WTC11 (cell line): ENCODE measurements around the gene VWF. TPM values are rescaled to one million over a fixed set of nuclear protein-coding genes. Genes with fewer than 3 reads are reported as not detected.

Experiments
- ATAC-seq: fragments of 200-7000 bp; cut with Tn5 transposase; 2 replicates; pipeline ENCODE4 v1.10.0; 2021; ENCODE audit warnings: mild to moderate bottlenecking, moderate library complexity
- CTCF ChIA-PET: fragments of 300-600 bp; sonication (Branson Sonifier 250); formaldehyde crosslinking; loops from one replicate; lab custom pipeline; 2021; ENCODE audit warnings: antibody characterized with exemption; lab: Charles Lee
- POLR2A ChIA-PET: fragments of 350-600 bp; sonication (Branson Sonifier 250); formaldehyde crosslinking; loops from one replicate; lab custom pipeline; 2021; ENCODE audit warnings: antibody characterized with exemption; lab: Charles Lee
- DNase-seq: peaks from one replicate; pipeline ENCODE4 v3.0.0; 2021; ENCODE audit warnings: low spot score
- H3K27ac Mint-ChIP-seq: 2 replicates; pipeline ENCODE4 v1.8.0; 2021; ENCODE audit warnings: mixed read lengths
- H3K27me3 Mint-ChIP-seq: 2 replicates; pipeline ENCODE4 v1.8.0; 2021; ENCODE audit warnings: low read depth, mild to moderate bottlenecking, moderate library complexity, mixed read lengths
- H3K36me3 Mint-ChIP-seq: 2 replicates; pipeline ENCODE4 v1.8.0; 2021; ENCODE audit warnings: mixed read lengths
- H3K4me1 Mint-ChIP-seq: 2 replicates; pipeline ENCODE4 v1.8.0; 2022; ENCODE audit warnings: mixed read lengths
- H3K4me3 Mint-ChIP-seq: 2 replicates; pipeline ENCODE4 v1.8.0; 2021; ENCODE audit warnings: mild to moderate bottlenecking, moderate library complexity, mixed read lengths
- H3K9me3 Mint-ChIP-seq: 2 replicates; pipeline ENCODE4 v1.8.0; 2021; ENCODE audit warnings: mixed read lengths
- ARID4B ChIP-seq: sonication (generic); formaldehyde crosslinking; IDR thresholded peaks from 2 replicates; pipeline ENCODE4 v1.8.0; 2023; ENCODE audit warnings: missing genetic modification reagents, mild to moderate bottlenecking, borderline replicate concordance
- ATF6 ChIP-seq: sonication (generic); formaldehyde crosslinking; IDR thresholded peaks from 2 replicates; pipeline ENCODE4 v1.8.1; 2023; ENCODE audit warnings: mild to moderate bottlenecking, missing genetic modification reagents
- FOXP4 ChIP-seq: sonication (generic); formaldehyde crosslinking; IDR thresholded peaks from 2 replicates; pipeline ENCODE4 v1.8.0; 2022; ENCODE audit warnings: mild to moderate bottlenecking, missing genetic modification reagents
- GTF2I ChIP-seq: fragments of 250-450 bp; sonication (Bioruptor Pico); conservative IDR thresholded peaks from 2 replicates; pipeline ENCODE4 v1.4.0; 2021; ENCODE audit warnings: mild to moderate bottlenecking
- MYBL2 ChIP-seq: sonication (generic); formaldehyde crosslinking; IDR thresholded peaks from 2 replicates; pipeline ENCODE4 v1.8.1; 2023; ENCODE audit warnings: mild to moderate bottlenecking, moderate library complexity, missing genetic modification reagents
- NR2C2 ChIP-seq: sonication (generic); formaldehyde crosslinking; IDR thresholded peaks from 2 replicates; pipeline ENCODE4 v1.8.0; 2022; ENCODE audit warnings: mild to moderate bottlenecking, missing genetic modification reagents
- SMAD3 ChIP-seq: sonication (generic); formaldehyde crosslinking; IDR thresholded peaks from 2 replicates; pipeline ENCODE4 v1.8.0; 2022; ENCODE audit warnings: missing genetic modification reagents, mild to moderate bottlenecking, borderline replicate concordance
- USF1 ChIP-seq: sonication (generic); formaldehyde crosslinking; IDR thresholded peaks from 2 replicates; pipeline ENCODE4 v1.8.0; 2022; ENCODE audit warnings: mild to moderate bottlenecking, missing genetic modification reagents
- USF2 ChIP-seq: sonication (generic); formaldehyde crosslinking; IDR thresholded peaks from 2 replicates; pipeline ENCODE4 v1.8.1; 2023; ENCODE audit warnings: mild to moderate bottlenecking, missing genetic modification reagents, moderate library complexity
- ZBTB21 ChIP-seq: sonication (generic); formaldehyde crosslinking; IDR thresholded peaks from 2 replicates; pipeline ENCODE4 v1.8.1; 2023; ENCODE audit warnings: mild to moderate bottlenecking, missing genetic modification reagents, borderline replicate concordance
- ZNF281 ChIP-seq: sonication (generic); formaldehyde crosslinking; IDR thresholded peaks from 2 replicates; pipeline ENCODE4 v1.8.0; 2023; ENCODE audit warnings: mild to moderate bottlenecking, missing genetic modification reagents
- ZNF532 ChIP-seq: fragments of 250-450 bp; sonication (Bioruptor Pico); IDR thresholded peaks from 2 replicates; pipeline ENCODE4 v1.9.0; 2021; ENCODE audit warnings: mild to moderate bottlenecking, borderline replicate concordance
- ZSCAN18 ChIP-seq: fragments of 250-450 bp; sonication (Bioruptor Pico); IDR thresholded peaks from 2 replicates; pipeline ENCODE4 v2.1.2; 2022; ENCODE audit warnings: mild to moderate bottlenecking, moderate library complexity
- total RNA-seq: library from RNA; stranded (reverse); gene quantifications from 3 replicates; pipeline ENCODE4 v1.2.3, GENCODE V29; 2021

The VWF gene
- total RNA-seq, 1 experiment from 2014 or later, result 0.48 TPM

- TF ChIP-seq ARID4B (CRISPR knock-in tag) (no peak), ZSCAN18 (CRISPR knock-in tag) (no peak), ZNF281 (CRISPR knock-in tag) (no peak), SMAD3 (CRISPR knock-in tag) (no peak)
- TF ChIP-seq, all 79 proteins: peak for 0
These were observed 201.3 kb downstream of the VWF start (continued) for GRCh38 chr12:5923043-5923605.

- no peaks in the 10 kb centered on the region for H3K9me3 Mint-ChIP-seq
- H3K27me3 Mint-ChIP-seq, result no peaks in the 10 kb centered on the region
- H3K4me1 Mint-ChIP-seq, result peaks cover 13% of the 10 kb centered on the region
- CTCF ChIA-PET, result interaction anchor here (0.6 to 2.6 kb wide), 2 partner anchors 66 to 208 kb away, joined by 3 to 12 read pairs; no protein-coding TSS in a partner anchor
- H3K36me3 Mint-ChIP-seq, result peaks cover 2% of the 10 kb centered on the region; the same call in 1 of the 2 replicates
- DNase-seq (no peak), ATAC-seq (no peak)
- POLR2A ChIA-PET, result interaction anchor here (0.6 kb wide), 1 partner anchor 162 kb away, joined by 3 read pairs; no protein-coding TSS in a partner anchor
- H3K27ac Mint-ChIP-seq, result no peak overlapping the region
- no peak overlapping the region for H3K4me3 Mint-ChIP-seq
- TF ChIP-seq ATF6 (CRISPR knock-in tag), result no peak
- TF ChIP-seq FOXP4 (CRISPR knock-in tag), result no peak
- TF ChIP-seq GTF2I (CRISPR knock-in tag), result no peak
- no peak for TF ChIP-seq ZNF532 (CRISPR knock-in tag)
- TF ChIP-seq NR2C2 (CRISPR knock-in tag), result no peak
- no peak for TF ChIP-seq USF1
- TF ChIP-seq MYBL2 (CRISPR knock-in tag), result no peak
- TF ChIP-seq USF2 (CRISPR knock-in tag), result no peak
- TF ChIP-seq ZBTB21 (CRISPR knock-in tag), result no peak
These were observed 202.2 kb downstream of the VWF start for GRCh38 chr12:5921966-5922899.
